ENCODE results near the gene CLEC4E. TPM values are rescaled to one million over a fixed set of nuclear protein-coding genes. Genes with fewer than 3 reads are reported as not detected.

CLEC4E gene
- total RNA-seq, 1 experiment from 2014 or later: not detected

- intact Hi-C loops (cut with micrococcal nuclease; ENCODE audit: unreplicated experiment): no loop called here
- Histone ChIP-seq H3K79me2 (ENCODE audit: low read depth) (no peaks in the 10 kb centered on the region), H4K20me1 (ENCODE audit: insufficient read depth) (no peaks in the 10 kb centered on the region), H3K4me3 (no peak overlapping the region), H3K27ac (no peak overlapping the region), H3K4me1 (replicated peaks; ENCODE audit: insufficient read depth) (no peaks in the 10 kb centered on the region), H3K4me2 (no peak overlapping the region), H3K36me3 (ENCODE audit: low read depth) (no peaks in the 10 kb centered on the region), H3K9me2 (ENCODE audit: insufficient read depth) (no peaks in the 10 kb centered on the region), H3K9me3 (ENCODE audit: insufficient read depth, low read depth) (no peaks in the 10 kb centered on the region; the same call in 1 of the 2 replicates), H3K27me3 (ENCODE audit: insufficient read depth, low read depth) (peaks cover 7% of the 10 kb centered on the region), H2AFZ (no peak overlapping the region), H3F3A (ENCODE audit: insufficient read depth, low read depth) (no peaks in the 10 kb centered on the region)
- ChIA-PET POLR2A (ENCODE audit: unreplicated experiment) (no interaction called here), CTCF (interaction anchor here (0.7 kb wide), 1 partner anchor 100 kb away, joined by 4 read pairs; no protein-coding TSS in a partner anchor)
- no TSS peak for BruUV-seq (replicated peaks)
- no peak for DNase-seq
- TF ChIP-seq CTCF (conservative IDR thresholded peaks at IDR 0.05) (no peak), EZH2 (IDR thresholded peaks at IDR 0.05; ENCODE audit: low read depth) (no peak)
Observed at GRCh38 chr12:8581098-8581784, 40.5 kb upstream of the CLEC4E start.

- intact Hi-C loops (cut with micrococcal nuclease; ENCODE audit: unreplicated experiment): no loop called here
Observed at GRCh38 chr12:8577879-8578278, 37.2 kb upstream of the CLEC4E start.

GRCh38 chr12:8572507-8572906 is 31.8 kb upstream of the CLEC4E start:
- Histone ChIP-seq H3K9me2 (ENCODE audit: insufficient read depth) (no peaks in the 10 kb centered on the region), H3K36me3 (ENCODE audit: low read depth) (no peaks in the 10 kb centered on the region), H3K4me3 (no peak overlapping the region), H3K27ac (no peak overlapping the region), H3K27me3 (ENCODE audit: insufficient read depth, low read depth) (peaks cover 2% of the 10 kb centered on the region; the same call in 1 of the 2 replicates), H3K79me2 (ENCODE audit: low read depth) (no peaks in the 10 kb centered on the region), H4K20me1 (ENCODE audit: insufficient read depth) (no peaks in the 10 kb centered on the region), H3F3A (ENCODE audit: insufficient read depth, low read depth) (no peaks in the 10 kb centered on the region), H3K4me1 (replicated peaks; ENCODE audit: insufficient read depth) (no peaks in the 10 kb centered on the region), H3K9me3 (ENCODE audit: insufficient read depth, low read depth) (no peaks in the 10 kb centered on the region), H2AFZ (no peak overlapping the region), H3K4me2 (no peak overlapping the region)
- intact Hi-C loops (cut with micrococcal nuclease; ENCODE audit: unreplicated experiment): no loop called here
- ChIA-PET POLR2A (ENCODE audit: unreplicated experiment) (no interaction called here), CTCF (no interaction called here)
- no peak for DNase-seq
- TF ChIP-seq CTCF (conservative IDR thresholded peaks at IDR 0.05) (no peak), EZH2 (IDR thresholded peaks at IDR 0.05; ENCODE audit: low read depth) (no peak)
- no TSS peak for BruUV-seq (replicated peaks)

More at GRCh38 chr12:8577879-8578278, 37.2 kb upstream of the CLEC4E start:
- CTCF ChIA-PET: interaction anchor here (0.6 kb wide), 2 partner anchors 248 to 537 kb away, joined by 5 to 8 read pairs; no protein-coding TSS in a partner anchor
- no peaks in the 10 kb centered on the region for H3K79me2 ChIP-seq (ENCODE audit: low read depth)
- H4K20me1 ChIP-seq (ENCODE audit: insufficient read depth): no peaks in the 10 kb centered on the region
- no peaks in the 10 kb centered on the region for H3K9me3 ChIP-seq (ENCODE audit: insufficient read depth, low read depth)
- POLR2A ChIA-PET (ENCODE audit: unreplicated experiment): interaction anchor here (0.6 kb wide), 1 partner anchor 33 kb away, joined by 5 read pairs; no protein-coding TSS in a partner anchor
- no peaks in the 10 kb centered on the region for H3K36me3 ChIP-seq (ENCODE audit: low read depth)
- no peaks in the 10 kb centered on the region for H3F3A ChIP-seq (ENCODE audit: insufficient read depth, low read depth)
- no peak overlapping the region for H3K4me3 ChIP-seq
- no peak for DNase-seq
- no TSS peak for BruUV-seq (replicated peaks)
- H3K27ac ChIP-seq: no peak overlapping the region
- H3K4me2 ChIP-seq: no peak overlapping the region
- no peaks in the 10 kb centered on the region for H3K4me1 ChIP-seq (replicated peaks; ENCODE audit: insufficient read depth)
- peaks cover 9% of the 10 kb centered on the region for H3K27me3 ChIP-seq (ENCODE audit: insufficient read depth, low read depth)
- H3K9me2 ChIP-seq (ENCODE audit: insufficient read depth): no peaks in the 10 kb centered on the region
- H2AFZ ChIP-seq: no peak overlapping the region
- TF ChIP-seq EZH2 (IDR thresholded peaks at IDR 0.05; ENCODE audit: low read depth) (no peak), CTCF (conservative IDR thresholded peaks at IDR 0.05) (no peak)
